CD4-positive, alpha-beta T cell treated with Interleukin-17A for 4 hours (primary cell): Measurements from ENCODE around the gene SERTAD2.
A peak's percentile ranks its signal among the peaks of the same experiment; 100 is the strongest.

Source experiments
- DNase-seq: peaks from one replicate; pipeline ENCODE4 v3.0.0-alpha.2; 2020; ENCODE audit warnings: mixed read lengths

SERTAD2 gene

GRCh38 chr2:64672708-64673107, 19.0 kb upstream of the SERTAD2 start:
- DNase-seq = no peak

GRCh38 chr2:64670047-64670446, 16.3 kb upstream of the SERTAD2 start:
- no peak for DNase-seq

GRCh38 chr2:64669288-64669687, 15.6 kb upstream of the SERTAD2 start:
- no peak for DNase-seq

GRCh38 chr2:64668542-64668941, 14.8 kb upstream of the SERTAD2 start:
- DNase-seq = no peak

GRCh38 chr2:64667535-64667934, 13.8 kb upstream of the SERTAD2 start:
- no peak for DNase-seq

GRCh38 chr2:64666810-64667438, 13.2 kb upstream of the SERTAD2 start:
- DNase-seq = no peak

GRCh38 chr2:64665709-64666108, 12.0 kb upstream of the SERTAD2 start:
- no peak for DNase-seq

- DNase-seq = no peak
These were observed 9.7 kb upstream of the SERTAD2 start for GRCh38 chr2:64663402-64663801.

GRCh38 chr2:64661741-64662169, 8.0 kb upstream of the SERTAD2 start:
- no peak for DNase-seq

GRCh38 chr2:64659252-64659651, 5.5 kb upstream of the SERTAD2 start:
- DNase-seq = peak; percentile 23

- no peak for DNase-seq
These were observed 4.6 kb upstream of the SERTAD2 start for GRCh38 chr2:64658269-64658668.

- no peak for DNase-seq
These were observed 3.7 kb upstream of the SERTAD2 start for GRCh38 chr2:64657411-64657810.

GRCh38 chr2:64656379-64656778, 2.7 kb upstream of the SERTAD2 start:
- no peak for DNase-seq

GRCh38 chr2:64655873-64656272, 2.2 kb upstream of the SERTAD2 start:
- DNase-seq = no peak

- DNase-seq = peak; percentile 47
These were observed 1.4 kb upstream of the SERTAD2 start for GRCh38 chr2:64655018-64655664.

- peak; percentile 75 for DNase-seq
These were observed 524 bp upstream of the SERTAD2 start for GRCh38 chr2:64654063-64654811.

- DNase-seq = peak; percentile 28
These were observed 1.2 kb downstream of the SERTAD2 start for GRCh38 chr2:64652231-64653108.

- DNase-seq = no peak
These were observed 2.1 kb downstream of the SERTAD2 start for GRCh38 chr2:64651590-64651989.

GRCh38 chr2:64650722-64651338, 2.9 kb downstream of the SERTAD2 start:
- DNase-seq = no peak

- DNase-seq = no peak
These were observed 3.4 kb downstream of the SERTAD2 start for GRCh38 chr2:64650296-64650695.

GRCh38 chr2:64649626-64650025, 4.1 kb downstream of the SERTAD2 start:
- DNase-seq = no peak

GRCh38 chr2:64649013-64649484, 4.7 kb downstream of the SERTAD2 start:
- DNase-seq = no peak
